ENCODE results near the gene CPA3. TPM values are rescaled to one million over a fixed set of nuclear protein-coding genes. Genes with fewer than 3 reads are reported as not detected.

Gene CPA3
- total RNA-seq, 1 donor from 2014 or later, result not detected

DNA sequence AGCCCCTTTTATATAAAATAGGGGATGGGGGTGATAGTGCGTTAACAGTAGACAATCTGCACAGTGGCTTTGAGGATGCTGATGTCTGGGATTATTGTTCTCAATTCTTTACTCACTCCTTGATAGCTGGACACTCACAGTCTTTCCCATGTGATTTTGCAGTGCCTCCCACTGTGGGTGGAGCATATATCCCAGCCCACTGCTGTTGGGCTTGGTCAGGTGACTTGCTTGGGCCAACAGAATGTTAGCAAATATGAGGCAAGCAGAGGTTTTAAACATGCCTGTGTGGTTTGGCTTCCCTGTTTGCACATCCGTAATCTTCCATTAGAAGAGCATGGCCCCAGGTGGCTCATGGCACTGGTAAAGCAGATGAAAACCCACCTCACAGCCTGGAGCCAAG, 46.5 kb downstream of the CPA3 start:
- no peak for DNase-seq (ENCODE audit: low read depth)
- TF ChIP-seq, protein P1, sequence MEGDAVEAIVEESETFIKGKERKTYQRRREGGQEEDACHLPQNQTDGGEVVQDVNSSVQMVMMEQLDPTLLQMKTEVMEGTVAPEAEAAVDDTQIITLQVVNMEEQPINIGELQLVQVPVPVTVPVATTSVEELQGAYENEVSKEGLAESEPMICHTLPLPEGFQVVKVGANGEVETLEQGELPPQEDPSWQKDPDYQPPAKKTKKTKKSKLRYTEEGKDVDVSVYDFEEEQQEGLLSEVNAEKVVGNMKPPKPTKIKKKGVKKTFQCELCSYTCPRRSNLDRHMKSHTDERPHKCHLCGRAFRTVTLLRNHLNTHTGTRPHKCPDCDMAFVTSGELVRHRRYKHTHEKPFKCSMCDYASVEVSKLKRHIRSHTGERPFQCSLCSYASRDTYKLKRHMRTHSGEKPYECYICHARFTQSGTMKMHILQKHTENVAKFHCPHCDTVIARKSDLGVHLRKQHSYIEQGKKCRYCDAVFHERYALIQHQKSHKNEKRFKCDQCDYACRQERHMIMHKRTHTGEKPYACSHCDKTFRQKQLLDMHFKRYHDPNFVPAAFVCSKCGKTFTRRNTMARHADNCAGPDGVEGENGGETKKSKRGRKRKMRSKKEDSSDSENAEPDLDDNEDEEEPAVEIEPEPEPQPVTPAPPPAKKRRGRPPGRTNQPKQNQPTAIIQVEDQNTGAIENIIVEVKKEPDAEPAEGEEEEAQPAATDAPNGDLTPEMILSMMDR (conservative IDR thresholded peaks at IDR 0.05; ENCODE audit: low read depth, low read length), result no peak
- H3K4me3 ChIP-seq (ENCODE audit: low read depth, low read length), result no peak overlapping the region

DNA sequence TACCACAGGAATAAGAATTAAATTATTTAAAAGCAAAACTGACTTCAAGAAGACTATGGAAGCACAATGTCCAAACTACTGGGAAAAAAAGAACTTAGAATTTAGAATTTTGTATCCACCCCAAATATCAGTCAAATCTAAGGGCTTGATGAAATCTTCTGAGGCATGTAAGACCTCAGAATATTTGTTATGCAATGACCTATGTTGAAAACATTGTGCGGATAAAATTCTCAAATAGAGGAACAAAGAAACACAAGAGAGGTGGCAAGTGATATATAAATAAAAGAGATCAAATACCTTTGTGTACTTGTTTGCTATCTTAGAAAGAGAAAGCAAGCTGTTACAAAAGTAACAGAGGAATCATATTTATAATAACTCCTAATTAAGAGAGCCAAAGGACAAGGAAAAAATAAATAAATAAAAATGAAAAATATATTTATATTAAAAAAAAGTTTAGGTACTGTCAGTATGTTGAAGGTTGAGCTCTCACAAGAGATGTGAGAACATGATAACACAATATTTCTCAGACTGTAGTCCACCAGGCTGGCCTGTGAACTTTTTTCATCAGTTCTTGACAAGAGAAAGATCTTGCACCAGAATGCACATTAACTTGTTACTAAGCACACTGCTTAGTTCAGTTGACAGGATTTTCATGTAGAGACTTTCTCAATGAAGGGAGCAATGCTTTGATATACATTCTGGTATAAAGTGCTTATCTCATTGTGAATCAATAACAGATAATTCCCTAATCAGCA, 50.0 kb downstream of the CPA3 start:
- TF ChIP-seq, protein P1 (conservative IDR thresholded peaks at IDR 0.05; ENCODE audit: low read depth, low read length), result no peak
- H3K4me3 ChIP-seq (ENCODE audit: low read depth, low read length), result no peak overlapping the region
- no peak for DNase-seq (ENCODE audit: low read depth)

DNA sequence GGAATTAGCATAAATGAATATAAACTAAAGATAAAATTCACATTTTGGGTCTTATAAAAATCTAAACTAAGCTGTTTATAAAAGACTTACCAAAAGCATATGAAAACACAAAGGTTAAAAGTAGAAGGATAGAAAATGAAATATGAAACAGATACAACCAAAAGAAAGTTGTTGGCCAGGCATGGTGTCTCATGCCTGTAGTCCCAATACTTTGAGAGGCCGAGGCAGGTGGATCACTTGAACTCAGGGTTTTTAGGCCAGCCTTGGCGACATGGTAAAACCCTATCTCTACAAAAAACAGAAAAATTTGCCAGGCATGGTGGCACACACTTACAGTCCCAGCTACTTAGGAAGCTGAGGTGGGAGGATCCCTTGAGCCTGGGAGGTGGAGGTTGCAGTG, 51.0 kb downstream of the CPA3 start:
- no peak for DNase-seq (ENCODE audit: low read depth)

DNA sequence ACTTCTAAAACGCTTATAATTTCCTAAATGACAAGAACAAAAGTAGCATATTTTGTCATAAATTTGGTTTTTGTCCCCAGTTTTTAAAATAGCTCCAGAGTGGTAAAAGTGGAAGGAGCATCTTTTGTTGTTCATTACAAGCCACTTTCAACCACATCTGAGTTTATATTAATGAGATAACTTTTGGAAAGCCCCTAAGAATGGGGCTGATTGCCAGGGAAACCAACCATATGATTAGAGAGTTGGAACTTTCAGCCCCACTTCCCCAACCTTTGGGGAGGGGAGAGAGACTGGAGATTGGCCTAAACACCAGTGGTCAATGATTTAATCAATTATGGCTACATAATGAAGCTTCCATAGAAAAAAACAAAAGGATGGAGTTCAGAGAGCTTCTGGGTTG, 57.4 kb downstream of the CPA3 start:
- TF ChIP-seq, protein P1 (conservative IDR thresholded peaks at IDR 0.05; ENCODE audit: low read depth, low read length), result no peak
- no peak overlapping the region for H3K4me3 ChIP-seq (ENCODE audit: low read depth, low read length)
- DNase-seq (ENCODE audit: low read depth), result no peak

More for the DNA sequence above, 51.0 kb downstream of the CPA3 start:
- TF ChIP-seq, protein P1 (conservative IDR thresholded peaks at IDR 0.05; ENCODE audit: low read depth, low read length), result no peak
- no peak overlapping the region for H3K4me3 ChIP-seq (ENCODE audit: low read depth, low read length)

DNA sequence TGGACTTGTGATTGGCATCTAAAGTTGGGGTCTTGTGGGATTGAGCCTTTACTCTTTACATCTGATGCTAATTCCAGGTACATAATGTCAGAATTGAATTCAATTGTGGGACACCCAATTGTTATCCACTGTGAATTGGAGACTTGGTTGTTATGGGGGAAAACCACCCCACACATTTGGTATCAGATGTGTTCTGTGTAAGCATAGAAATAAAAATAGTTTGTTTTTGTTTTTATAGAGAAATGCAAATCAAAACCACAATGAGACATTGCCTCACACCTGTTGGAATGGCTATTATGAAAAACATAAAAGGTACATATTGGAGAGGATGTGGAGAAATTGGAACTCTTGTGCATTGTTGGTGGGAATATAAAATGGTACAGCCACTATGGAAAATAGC, 58.5 kb downstream of the CPA3 start:
- no peak for DNase-seq (ENCODE audit: low read depth)
- TF ChIP-seq, protein P1 (conservative IDR thresholded peaks at IDR 0.05; ENCODE audit: low read depth, low read length), result no peak
- no peak overlapping the region for H3K4me3 ChIP-seq (ENCODE audit: low read depth, low read length)

DNA sequence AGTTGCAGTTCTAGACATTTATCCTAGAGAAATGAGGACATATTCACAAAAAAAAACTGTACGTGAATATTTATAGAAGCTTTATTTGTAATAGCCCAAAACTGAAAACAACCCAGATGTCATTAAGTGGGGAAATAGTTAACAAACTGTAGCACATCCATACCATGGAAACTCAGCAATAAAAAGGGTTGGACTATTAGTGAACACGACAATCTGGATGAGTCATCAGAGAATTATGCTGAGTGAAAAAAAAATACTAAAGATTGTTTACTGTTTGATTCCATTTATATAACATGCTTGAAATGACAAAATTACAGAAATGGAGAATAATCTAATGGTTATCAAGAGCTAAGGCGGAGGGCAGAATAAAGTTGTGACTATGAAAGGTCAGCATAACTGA, 59.5 kb downstream of the CPA3 start:
- TF ChIP-seq, protein P1 (conservative IDR thresholded peaks at IDR 0.05; ENCODE audit: low read depth, low read length), result no peak
- no peak overlapping the region for H3K4me3 ChIP-seq (ENCODE audit: low read depth, low read length)
- no peak for DNase-seq (ENCODE audit: low read depth)

DNA sequence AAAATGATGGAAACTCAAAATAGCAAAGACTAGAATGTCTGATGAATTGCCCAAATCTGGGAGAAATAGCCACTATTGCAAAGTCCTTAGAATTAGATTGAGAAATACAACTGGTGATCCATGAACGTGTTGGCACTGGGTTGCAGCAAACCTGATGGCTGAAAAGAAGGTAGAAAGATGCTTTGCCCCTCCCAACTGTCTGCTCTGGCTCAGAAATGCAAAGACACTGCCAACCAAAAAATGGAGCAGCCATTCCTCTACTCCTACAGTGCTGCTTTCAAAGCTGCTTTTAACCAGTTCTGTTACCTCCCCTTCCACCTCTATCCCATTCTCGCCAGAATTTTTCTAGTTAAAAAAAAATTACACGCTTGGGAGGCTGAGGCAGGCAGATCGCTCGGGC, 60.7 kb downstream of the CPA3 start:
- TF ChIP-seq, protein P1 (conservative IDR thresholded peaks at IDR 0.05; ENCODE audit: low read depth, low read length), result no peak
- no peak overlapping the region for H3K4me3 ChIP-seq (ENCODE audit: low read depth, low read length)

More for the DNA sequence above, 60.7 kb downstream of the CPA3 start:
- DNase-seq (ENCODE audit: low read depth), result no peak

Data from epithelial cell of proximal tubule (primary cell).